Natural killer cell treated with Interleukin-12 subunit alpha and Interleukin-12 subunit beta and Interleukin-15 and Interleukin-18, amount 100 ng/mL, for 72 hours (primary cell): ENCODE results near the gene BAIAP2. TPM values are rescaled to one million over a fixed set of nuclear protein-coding genes. Genes with fewer than 3 reads are reported as not detected.
A peak's percentile ranks its signal among the peaks of the same experiment; 100 is the strongest.

Experiments
- ATAC-seq, 2 donors: fragments of 150-1000 bp; cut with Tn5 transposase in 1 of 2; sonication (Bioruptor Pico), chemical (Tn5 transposase) in 1 of 2; 2 replicates each; pipeline ENCODE4 v1.10.0; 2021
- DNase-seq: peaks from one replicate; pipeline ENCODE4 v3.0.0; 2022; ENCODE audit warnings: low spot score
- H3K27ac Mint-ChIP-seq, 2 donors: 1 replicate in 1 of 2; 2 replicates in 1 of 2; pipeline ENCODE4 v1.8.0; 2022; ENCODE audit warnings: mixed read lengths in 2 of 2, mild to moderate bottlenecking in 1 of 2, moderate library complexity in 1 of 2
- H3K27me3 Mint-ChIP-seq, 2 donors: 1 replicate in 1 of 2; 2 replicates in 1 of 2; pipeline ENCODE4 v1.8.0; 2022; ENCODE audit warnings: mixed read lengths in 2 of 2
- H3K36me3 Mint-ChIP-seq: one replicate; pipeline ENCODE4 v1.8.0; 2022; ENCODE audit warnings: mixed read lengths
- H3K4me1 Mint-ChIP-seq, 2 donors: 1 replicate in 1 of 2; 2 replicates in 1 of 2; pipeline ENCODE4 v1.8.0; 2022; ENCODE audit warnings: low read depth in 2 of 2, mixed read lengths in 2 of 2, mild to moderate bottlenecking in 1 of 2
- H3K4me3 Mint-ChIP-seq: one replicate; pipeline ENCODE4 v1.8.0; 2022; ENCODE audit warnings: mixed read lengths
- H3K9me3 Mint-ChIP-seq: 2 replicates; pipeline ENCODE4 v1.8.0; 2022; ENCODE audit warnings: mixed read lengths
- total RNA-seq, 2 donors: library from RNA; stranded (reverse); gene quantifications; one replicate each; pipeline ENCODE4 v1.2.3, GENCODE V29; 2022

The BAIAP2 gene
- total RNA-seq, 2 donors from 2014 or later = 7.3 to 9.6 TPM

- H3K4me1 Mint-ChIP-seq = peaks cover 0 to 10% of the 10 kb centered on the region in 2 donors
- no peak overlapping the region for H3K4me3 Mint-ChIP-seq
- no peaks in the 10 kb centered on the region for H3K9me3 Mint-ChIP-seq
- H3K27ac Mint-ChIP-seq = no peak overlapping the region
- H3K27me3 Mint-ChIP-seq = no peaks in the 10 kb centered on the region
- no peaks in the 10 kb centered on the region for H3K36me3 Mint-ChIP-seq
- ATAC-seq (no peak), DNase-seq (no peak)
These were observed 8.4 kb downstream of the BAIAP2 start for GRCh38 chr17:81043319-81043724.

DNA sequence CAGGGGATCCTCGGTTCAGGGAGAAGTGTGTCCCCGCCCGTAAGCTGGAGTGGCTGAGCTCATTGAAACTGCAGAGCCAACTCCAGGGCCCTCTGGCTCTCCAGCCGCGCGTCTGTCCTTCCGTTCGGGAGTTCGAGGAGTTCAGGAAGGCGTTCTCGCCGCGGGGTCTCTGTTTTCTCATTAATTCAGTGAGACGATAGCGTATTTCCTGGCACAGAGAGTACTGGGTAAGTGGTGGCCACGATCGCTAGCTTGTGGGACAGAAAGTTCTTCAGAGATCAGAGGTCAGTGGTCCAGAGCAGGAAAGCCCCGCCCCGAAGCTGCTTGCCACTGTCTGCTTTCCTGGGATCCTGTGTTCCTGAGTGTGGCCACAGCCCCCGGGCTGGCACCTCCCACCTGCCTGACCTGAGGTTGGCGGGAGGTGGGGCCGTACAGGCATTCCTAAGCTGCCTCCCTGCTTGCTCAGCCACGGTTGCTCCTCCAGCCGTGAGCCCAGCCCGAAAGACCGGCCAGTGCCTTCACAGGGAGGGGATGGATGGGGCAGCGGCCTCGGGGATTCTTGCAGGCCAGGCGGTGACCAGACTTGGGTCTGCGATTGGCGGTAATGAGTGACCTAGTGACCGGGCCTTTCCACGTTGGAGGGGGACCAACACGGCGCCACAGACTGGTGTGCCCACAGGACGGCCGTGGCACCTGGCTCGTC, 8.9 kb downstream of the BAIAP2 start:
- Mint-ChIP-seq H3K27me3 (no peaks in the 10 kb centered on the region), H3K4me1 (peaks cover 0 to 12% of the 10 kb centered on the region in 2 donors), H3K9me3 (no peaks in the 10 kb centered on the region), H3K36me3 (no peaks in the 10 kb centered on the region), H3K4me3 (no peak overlapping the region), H3K27ac (no peak overlapping the region)
- DNase-seq = no peak
- no peak for ATAC-seq

- DNase-seq (no peak), ATAC-seq (no peak)
- no peaks in the 10 kb centered on the region for H3K36me3 Mint-ChIP-seq
These were observed 9.4 kb downstream of the BAIAP2 start for GRCh38 chr17:81044428-81044763.

DNA sequence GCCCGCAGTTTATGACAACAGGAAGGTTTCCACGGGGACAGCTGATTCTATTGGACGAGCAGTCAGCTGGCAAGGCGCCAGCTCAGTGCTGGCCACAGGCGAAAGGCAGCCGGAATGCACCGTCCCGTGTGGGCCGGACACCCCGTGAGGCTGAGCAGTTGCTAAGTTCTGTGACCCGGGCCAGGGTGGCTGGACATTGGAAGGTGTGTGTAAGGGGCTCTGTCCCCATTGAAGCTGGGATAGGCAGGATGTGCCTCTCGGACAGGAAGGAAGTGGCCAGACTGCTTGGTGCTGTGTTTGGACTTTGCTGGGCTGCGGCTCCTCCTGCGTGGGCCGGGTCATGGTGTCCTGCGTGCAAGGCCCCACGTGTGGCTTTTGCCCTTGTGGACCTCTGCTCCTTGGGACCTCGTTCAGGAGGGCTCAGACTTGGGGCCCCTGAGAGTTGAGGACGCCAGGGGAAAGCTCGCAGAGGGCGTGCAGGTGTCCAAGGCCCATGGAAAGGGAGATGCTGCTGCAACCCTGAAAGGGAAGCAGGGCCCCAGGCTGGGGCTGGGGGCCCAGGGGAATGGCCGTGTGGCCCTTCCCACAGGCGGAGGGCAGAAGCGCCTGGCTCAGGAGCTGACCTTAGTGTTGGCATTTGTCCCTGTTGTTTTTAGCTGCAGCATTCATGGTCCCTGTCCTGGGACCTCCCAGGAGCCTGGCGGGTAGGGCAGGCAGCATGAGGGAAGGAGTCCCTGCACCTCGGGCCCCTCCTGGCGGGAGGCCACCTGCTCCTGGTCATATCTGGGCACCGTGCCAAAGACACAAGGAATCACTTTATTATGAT, 10.0 kb downstream of the BAIAP2 start:
- Mint-ChIP-seq H3K27me3 (no peaks in the 10 kb centered on the region), H3K36me3 (no peaks in the 10 kb centered on the region), H3K9me3 (no peaks in the 10 kb centered on the region), H3K4me3 (no peak overlapping the region), H3K27ac (no peak overlapping the region), H3K4me1 (peaks cover 5 to 21% of the 10 kb centered on the region in 2 donors)
- DNase-seq (no peak), ATAC-seq (no peak)

More at GRCh38 chr17:81044428-81044763, 9.4 kb downstream of the BAIAP2 start:
- H3K9me3 Mint-ChIP-seq = no peaks in the 10 kb centered on the region
- peaks cover 3 to 17% of the 10 kb centered on the region in 2 donors for H3K4me1 Mint-ChIP-seq
- H3K4me3 Mint-ChIP-seq = no peak overlapping the region
- no peak overlapping the region for H3K27ac Mint-ChIP-seq
- no peaks in the 10 kb centered on the region for H3K27me3 Mint-ChIP-seq

DNA sequence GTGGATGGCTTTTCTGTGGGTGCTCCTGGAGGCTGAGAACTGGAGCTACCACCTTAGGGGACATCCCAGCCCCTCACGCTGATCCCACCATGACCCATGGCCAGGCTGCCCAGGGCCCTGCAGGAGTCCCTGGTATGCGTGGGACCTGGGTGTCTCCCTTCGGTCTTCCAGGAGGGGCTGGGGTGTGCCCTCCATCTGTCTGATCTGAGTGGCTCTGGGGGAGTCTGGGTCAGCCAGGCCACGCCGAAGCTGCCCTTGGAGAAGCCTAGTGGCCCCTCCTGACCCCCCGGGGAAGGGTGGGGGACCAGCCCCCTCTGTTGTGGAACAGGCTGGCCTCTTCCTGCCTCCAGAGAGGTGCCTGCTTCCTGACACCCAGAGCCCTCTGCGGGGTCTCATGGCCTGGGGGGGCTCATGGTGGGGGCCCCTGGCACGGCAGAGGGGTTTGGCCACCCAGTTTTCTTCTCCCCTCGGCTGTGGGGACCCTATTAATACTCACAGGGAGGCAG, 10.7 kb downstream of the BAIAP2 start:
- Mint-ChIP-seq H3K36me3 (no peaks in the 10 kb centered on the region), H3K27ac (no peak overlapping the region), H3K4me1 (peaks cover 5 to 21% of the 10 kb centered on the region in 2 donors), H3K27me3 (no peaks in the 10 kb centered on the region), H3K4me3 (no peak overlapping the region), H3K9me3 (no peaks in the 10 kb centered on the region)
- ATAC-seq (no peak), DNase-seq (no peak)

- DNase-seq = no peak
- H3K4me3 Mint-ChIP-seq = no peak overlapping the region
- H3K27me3 Mint-ChIP-seq = no peaks in the 10 kb centered on the region
- no peaks in the 10 kb centered on the region for H3K36me3 Mint-ChIP-seq
- peaks cover 5 to 21% of the 10 kb centered on the region in 2 donors for H3K4me1 Mint-ChIP-seq
- H3K9me3 Mint-ChIP-seq = no peaks in the 10 kb centered on the region
- no peak overlapping the region for H3K27ac Mint-ChIP-seq
- no peak for ATAC-seq
These were observed 11.3 kb downstream of the BAIAP2 start for GRCh38 chr17:81046132-81046769.

GRCh38 chr17:81046770-81047359, 11.9 kb downstream of the BAIAP2 start:
- peaks cover 5 to 21% of the 10 kb centered on the region in 2 donors for H3K4me1 Mint-ChIP-seq
- no peak for ATAC-seq
- H3K9me3 Mint-ChIP-seq = no peaks in the 10 kb centered on the region
- DNase-seq = no peak
- no peak overlapping the region for H3K27ac Mint-ChIP-seq
- H3K36me3 Mint-ChIP-seq = no peaks in the 10 kb centered on the region
- H3K27me3 Mint-ChIP-seq = no peaks in the 10 kb centered on the region
- H3K4me3 Mint-ChIP-seq = no peak overlapping the region

GRCh38 chr17:81048827-81049371, 13.9 kb downstream of the BAIAP2 start:
- Mint-ChIP-seq H3K27me3 (no peaks in the 10 kb centered on the region), H3K9me3 (no peaks in the 10 kb centered on the region), H3K27ac (no peak overlapping the region), H3K4me1 (peaks cover 5 to 21% of the 10 kb centered on the region in 2 donors), H3K4me3 (peak overlapping the region; percentile 70), H3K36me3 (no peaks in the 10 kb centered on the region)
- no peak for ATAC-seq
- no peak for DNase-seq

DNA sequence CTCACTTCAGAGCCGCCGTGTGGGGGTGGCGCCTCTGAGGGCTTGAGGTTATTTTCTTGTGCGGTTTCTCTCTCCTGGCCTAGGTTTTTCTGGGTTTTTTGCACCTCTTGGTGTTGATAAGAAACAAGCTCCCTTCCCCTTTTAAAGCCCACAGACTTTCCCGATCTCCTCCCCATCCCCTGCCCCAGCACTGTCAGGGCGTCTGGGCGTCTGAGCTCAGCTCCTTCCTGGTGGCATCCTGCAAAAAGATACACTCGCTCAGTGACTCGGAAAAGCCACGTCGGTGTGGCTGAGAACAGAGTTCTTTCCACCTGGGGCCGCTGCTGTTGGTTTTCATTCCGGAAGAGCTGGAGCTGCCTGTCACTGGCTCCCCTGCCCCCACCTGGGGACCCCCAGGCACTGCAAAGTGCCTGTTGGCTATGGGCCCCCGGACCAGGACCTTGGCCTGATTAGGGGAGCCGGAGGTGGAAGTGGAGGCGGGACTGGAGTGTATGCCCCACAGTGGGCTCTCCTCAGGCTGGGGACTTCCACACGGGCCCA, 14.5 kb downstream of the BAIAP2 start:
- Mint-ChIP-seq H3K27ac (no peak overlapping the region), H3K9me3 (no peaks in the 10 kb centered on the region), H3K36me3 (no peaks in the 10 kb centered on the region), H3K27me3 (no peaks in the 10 kb centered on the region), H3K4me3 (peak overlapping the region; percentile 70), H3K4me1 (peaks cover 5 to 21% of the 10 kb centered on the region in 2 donors)
- ATAC-seq = peak; percentile 22 to 52
- DNase-seq = no peak

GRCh38 chr17:81049973-81050551, 15.1 kb downstream of the BAIAP2 start:
- H3K9me3 Mint-ChIP-seq = no peaks in the 10 kb centered on the region
- peaks cover 5 to 15% of the 10 kb centered on the region in 2 donors for H3K4me1 Mint-ChIP-seq
- no peak overlapping the region for H3K27ac Mint-ChIP-seq
- DNase-seq = no peak
- no peak overlapping the region for H3K4me3 Mint-ChIP-seq
- H3K27me3 Mint-ChIP-seq = no peaks in the 10 kb centered on the region
- no peaks in the 10 kb centered on the region for H3K36me3 Mint-ChIP-seq
- no peak for ATAC-seq

DNA sequence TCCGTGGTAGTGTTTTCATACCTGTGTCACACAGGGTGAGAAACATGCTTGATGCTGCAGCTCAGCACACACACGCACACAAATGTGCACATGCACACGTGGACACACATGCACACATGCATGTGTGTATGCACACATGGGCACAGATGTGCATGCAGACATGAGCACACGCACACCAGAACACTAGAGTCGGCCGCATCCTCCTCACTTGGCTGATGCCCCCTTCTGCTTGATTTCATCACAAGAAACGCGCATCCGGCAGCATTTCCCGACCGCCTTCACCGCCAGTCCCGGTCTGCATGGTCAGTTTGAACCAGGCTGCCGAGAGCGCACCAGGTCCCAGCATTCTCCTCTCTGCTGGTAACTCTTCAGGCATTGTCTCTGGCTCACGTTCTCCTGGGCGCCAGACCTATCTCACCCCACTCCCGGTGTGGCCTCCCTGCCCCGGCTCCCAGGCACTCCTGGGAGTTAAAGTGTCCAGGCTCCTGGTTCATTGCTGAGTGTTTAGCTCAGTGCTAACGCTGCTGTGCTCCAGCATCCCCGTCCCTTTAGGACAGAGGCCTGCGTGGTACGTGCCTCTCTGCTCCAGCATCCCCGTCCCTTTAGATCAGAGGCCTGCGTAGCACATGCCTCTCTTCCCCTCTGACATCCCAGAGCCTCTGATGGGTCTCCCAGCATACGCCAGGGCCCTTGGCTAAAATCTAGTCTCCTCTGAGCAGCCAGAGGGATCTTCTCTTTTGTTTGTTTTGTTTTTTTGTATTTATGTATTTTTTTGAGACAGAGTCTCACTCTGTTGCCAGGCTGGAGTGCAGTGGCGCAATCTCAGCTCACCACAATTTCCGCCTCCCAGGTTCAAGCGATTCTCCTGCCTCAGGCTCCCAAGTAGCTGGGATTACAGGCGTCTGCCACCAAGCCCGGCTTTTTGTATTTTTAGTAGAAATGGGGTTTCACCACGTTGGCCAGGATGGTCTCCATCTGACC, 16.0 kb downstream of the BAIAP2 start:
- ATAC-seq (no peak), DNase-seq (no peak)
- no peaks in the 10 kb centered on the region for H3K27me3 Mint-ChIP-seq
- no peak overlapping the region for H3K4me3 Mint-ChIP-seq
- H3K9me3 Mint-ChIP-seq = no peaks in the 10 kb centered on the region
- H3K27ac Mint-ChIP-seq = no peak overlapping the region
- no peaks in the 10 kb centered on the region for H3K36me3 Mint-ChIP-seq
- H3K4me1 Mint-ChIP-seq = peaks cover 5 to 15% of the 10 kb centered on the region in 2 donors
